HEK293T (cell line): ENCODE results near the gene CPED1.
A peak's percentile ranks its signal among the peaks of the same experiment; 100 is the strongest.

Experiments used
- ARNT ChIP-seq: fragments of 450-650 bp; IDR thresholded peaks from 2 replicates; pipeline ENCODE4 v1.6.1; 2017; ENCODE audit warnings: mild to moderate bottlenecking
- BHLHE40 ChIP-seq: fragments of 450-650 bp; IDR thresholded peaks from 2 replicates; pipeline ENCODE4 v1.6.1; 2016; ENCODE audit warnings: mild to moderate bottlenecking, moderate library complexity, borderline replicate concordance
- FOXA1 ChIP-seq: fragments of 450-650 bp; IDR thresholded peaks from 2 replicates; pipeline ENCODE4 v1.6.1; 2016; ENCODE audit warnings: mild to moderate bottlenecking
- HDGF ChIP-seq: fragments of 450-650 bp; IDR thresholded peaks from 2 replicates; pipeline ENCODE4 v1.6.1; 2017; ENCODE audit warnings: antibody characterized with exemption, borderline replicate concordance
- L3MBTL2 ChIP-seq: fragments of 450-650 bp; conservative IDR thresholded peaks from 2 replicates; pipeline ENCODE4 v1.6.1; 2016; ENCODE audit warnings: mild to moderate bottlenecking
- LEF1 ChIP-seq: fragments of 450-650 bp; IDR thresholded peaks from 2 replicates; pipeline ENCODE4 v1.6.1; 2017; ENCODE audit warnings: mild to moderate bottlenecking, borderline replicate concordance
- SP1 ChIP-seq: fragments of 450-650 bp; IDR thresholded peaks from 2 replicates; pipeline ENCODE4 v1.6.1; 2017
- SUZ12 ChIP-seq: fragments of 450-650 bp; IDR thresholded peaks from 2 replicates; pipeline ENCODE4 v1.6.1; 2016; ENCODE audit warnings: mild to moderate bottlenecking
- TARDBP ChIP-seq: fragments of 450-650 bp; IDR thresholded peaks from 2 replicates; pipeline ENCODE4 v1.6.1; 2016

DNA sequence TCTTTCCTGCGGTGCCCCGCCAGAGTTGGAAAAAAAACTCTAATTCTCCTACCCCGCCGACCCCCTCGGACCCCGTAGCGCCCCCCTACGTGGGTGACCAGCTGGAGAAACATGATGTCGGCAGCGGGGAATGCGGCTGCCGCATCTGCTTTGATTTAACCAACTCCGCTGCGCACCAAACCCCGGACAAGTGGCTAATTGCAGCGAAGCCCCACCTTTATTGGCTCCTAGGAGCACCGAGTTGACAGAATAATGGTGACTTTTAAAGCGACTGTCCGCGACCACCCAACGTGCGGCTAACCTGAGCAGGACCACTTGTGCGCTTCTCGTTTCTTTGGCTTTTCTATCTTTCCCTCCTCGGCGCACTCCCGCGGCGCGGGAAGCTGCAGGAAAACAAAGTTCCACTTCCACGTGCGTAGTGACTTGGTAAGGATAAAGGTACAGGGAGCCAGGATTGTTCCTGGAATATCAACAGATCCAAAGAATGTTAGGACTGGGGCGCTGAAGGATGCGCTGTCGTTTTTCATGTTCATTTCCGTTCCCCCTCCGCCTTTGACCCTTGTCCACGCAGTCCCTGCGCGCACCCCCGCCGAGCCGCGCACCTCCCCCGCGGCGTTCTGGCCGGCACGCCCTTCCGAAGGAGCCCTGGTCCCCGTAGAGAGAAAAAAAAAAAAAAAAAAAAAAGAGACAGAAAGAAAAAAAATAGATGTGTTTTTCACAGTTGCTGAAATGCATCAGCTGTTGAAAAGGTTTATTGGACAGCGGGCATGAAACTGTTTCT lies 341.7 kb downstream of the CPED1 start:
- no peak for TF ChIP-seq SUZ12
- no peak for TF ChIP-seq ARNT
- TF ChIP-seq FOXA1, result no peak
- TF ChIP-seq L3MBTL2, result peak; percentile 85
- no peak for TF ChIP-seq TARDBP
- no peak for TF ChIP-seq BHLHE40
- TF ChIP-seq LEF1, result no peak
- no peak for TF ChIP-seq SP1
- TF ChIP-seq HDGF, result no peak
